Tibial nerve (tissue), 4 donors: Measurements from ENCODE around the gene NLRP3.

Experiments used
- CTCF ChIP-seq, 5 experiments: fragments of 200-600 bp in 3 of 5; fragments of 450-650 bp in 2 of 5; sonication (generic) in 3 of 5; IDR thresholded peaks; one replicate each; pipeline ENCODE4 v1.5.1; 2016 to 2019; ENCODE audit warnings: antibody characterized with exemption in 5 of 5, mild to moderate bottlenecking in 3 of 5, moderate library complexity in 2 of 5
- EP300 ChIP-seq, 2 donors: sonication (generic); formaldehyde crosslinking; IDR thresholded peaks; one replicate each; pipeline ENCODE4 v1.6.1; 2017; ENCODE audit warnings: antibody characterized with exemption in 2 of 2, mild to moderate bottlenecking in 1 of 2
- POLR2A ChIP-seq, 2 donors: fragments of 450-650 bp; IDR thresholded peaks; one replicate each; pipeline ENCODE4 v1.6.1; 2017; ENCODE audit warnings: antibody characterized with exemption in 2 of 2, mild to moderate bottlenecking in 2 of 2, moderate library complexity in 2 of 2

- no peak for TF ChIP-seq CTCF (IDR thresholded peaks at IDR 0.05)
- no peak for TF ChIP-seq EP300 (IDR thresholded peaks at IDR 0.05)
- no peak for TF ChIP-seq POLR2A (IDR thresholded peaks at IDR 0.05)
These were observed 51.2 kb downstream of the NLRP3 start for GRCh38 chr1:247467129-247467528.
